Transverse colon (tissue), 4 donors: ENCODE data around the gene C2orf80.

Experiments
- CTCF ChIP-seq, 5 experiments: fragments of 200-600 bp in 3 of 5; fragments of 450-650 bp in 2 of 5; sonication (generic) in 3 of 5; IDR thresholded peaks; 1 replicate in 2 of 5; 2 replicates in 3 of 5; pipeline ENCODE4 v1.5.1; 2016 to 2017; ENCODE audit warnings: antibody characterized with exemption in 5 of 5, inconsistent platforms in 3 of 5, mild to moderate bottlenecking in 2 of 5, moderate library complexity in 1 of 5
- EP300 ChIP-seq: sonication (generic); formaldehyde crosslinking; IDR thresholded peaks from one replicate; pipeline ENCODE4 v1.6.1; 2017; ENCODE audit warnings: antibody characterized with exemption, low read depth
- POLR2AphosphoS5 ChIP-seq, 3 donors: sonication (generic); formaldehyde crosslinking; IDR thresholded peaks; one replicate each; pipeline ENCODE4 v1.6.1; 2016; ENCODE audit warnings: antibody characterized with exemption in 3 of 3

- TF ChIP-seq CTCF (IDR thresholded peaks at IDR 0.05) = no peak
- TF ChIP-seq EP300 = no peak
- TF ChIP-seq POLR2AphosphoS5 (IDR thresholded peaks at IDR 0.05) = no peak
Observed at GRCh38 chr2:208122248-208122647, 67.6 kb downstream of the C2orf80 start.
